OCI-LY7 (cell line): ENCODE measurements around the gene LRRC72. TPM values are rescaled to one million over a fixed set of nuclear protein-coding genes. Genes with fewer than 3 reads are reported as not detected.

Source experiments
- BruUV-seq: library from RNA; stranded (reverse); fragments of 400-500 nt; replicated peaks from 2 replicates; lab custom pipeline; 2021; lab: Mats Ljungman, UMichigan
- CTCF ChIA-PET: fragments of 300-600 bp; sonication (Branson Sonifier 250); formaldehyde crosslinking; loops from one replicate; lab custom pipeline; 2022; ENCODE audit warnings: antibody characterized with exemption; ENCODE audit not compliant: unreplicated experiment; lab: Charles Lee
- POLR2A ChIA-PET: fragments of 300-600 bp; sonication (Branson Sonifier 250); formaldehyde crosslinking; loops from one replicate; lab custom pipeline; 2022; ENCODE audit warnings: antibody characterized with exemption; lab: Charles Lee
- DNase-seq: peaks from one replicate; pipeline ENCODE4 v3.0.0-alpha.2; 2015; ENCODE audit warnings: low spot score
- H2AFZ ChIP-seq: fragments of 200-600 bp; sonication (generic), shearing (Covaris generic); 2 replicates; pipeline ENCODE4 v1.6.1; 2014; ENCODE audit warnings: mild to moderate bottlenecking, antibody characterized with exemption, low read length, moderate library complexity
- H3K27ac ChIP-seq: fragments of 200-600 bp; sonication (generic); 2 replicates; pipeline ENCODE4 v1.5.1; 2014; ENCODE audit warnings: mixed run types, low read depth, mild to moderate bottlenecking, moderate library complexity, low read length, inconsistent platforms; ENCODE audit not compliant: poor library complexity, severe bottlenecking
- H3K36me3 ChIP-seq: fragments of 200-600 bp; sonication (generic); 2 replicates; pipeline ENCODE4 v1.6.1; 2014; ENCODE audit warnings: mild to moderate bottlenecking, antibody characterized with exemption, low read length, moderate library complexity, mixed read lengths; ENCODE audit not compliant: insufficient read depth
- H3K4me1 ChIP-seq: fragments of 200-600 bp; sonication (generic); 2 replicates; pipeline ENCODE4 v1.5.1; 2014; ENCODE audit warnings: mild to moderate bottlenecking, low read length; ENCODE audit not compliant: insufficient read depth, poor library complexity, severe bottlenecking
- H3K4me2 ChIP-seq: fragments of 200-600 bp; sonication (generic); 2 replicates; pipeline ENCODE4 v1.6.1; 2014; ENCODE audit warnings: mild to moderate bottlenecking, low read length
- H3K4me3 ChIP-seq: fragments of 200-600 bp; sonication (generic); 2 replicates; pipeline ENCODE4 v1.5.1; 2014; ENCODE audit warnings: mild to moderate bottlenecking, low read depth, low read length; ENCODE audit not compliant: poor library complexity, severe bottlenecking
- H3K79me2 ChIP-seq: fragments of 200-600 bp; sonication (generic); 2 replicates; pipeline ENCODE4 v1.6.1; 2016; ENCODE audit warnings: low read depth, mild to moderate bottlenecking, low read length, moderate library complexity, mixed read lengths; ENCODE audit not compliant: insufficient read depth
- H3K9me2 ChIP-seq: fragments of 200-600 bp; sonication (generic); 2 replicates; pipeline ENCODE4 v1.6.1; 2016; ENCODE audit warnings: mild to moderate bottlenecking, low read length, mixed read lengths; ENCODE audit not compliant: insufficient read depth
- H3K9me3 ChIP-seq: fragments of 200-600 bp; sonication (generic); 2 replicates; pipeline ENCODE4 v1.6.1; 2014; ENCODE audit warnings: mild to moderate bottlenecking, mixed run types, low read length, mixed read lengths
- H4K20me1 ChIP-seq: fragments of 200-600 bp; sonication (generic); 2 replicates; pipeline ENCODE4 v1.6.1; 2014; ENCODE audit warnings: mild to moderate bottlenecking, antibody characterized with exemption, low read length, moderate library complexity, mixed read lengths; ENCODE audit not compliant: insufficient read depth
- EZH2phosphoT487 ChIP-seq: fragments of 200-600 bp; sonication (generic); IDR thresholded peaks from 2 replicates; pipeline ENCODE4 v1.6.1; 2018; ENCODE audit warnings: low read depth, borderline replicate concordance, mild to moderate bottlenecking, mixed run types, antibody characterized with exemption, low read length, moderate library complexity, mixed read lengths
- intact Hi-C: fragments of 100-400 bp; cut with micrococcal nuclease; formaldehyde crosslinking; loops from one replicate; pipeline ENCODE4 v1.10.0; 2022; ENCODE audit not compliant: unreplicated experiment
- total RNA-seq, 2 experiments: library from RNA; depleted of rRNA in 1 of 2; stranded (reverse); fragments of >200 nt in 1 of 2; shearing (Covaris generic) in 1 of 2; gene quantifications; 2 replicates each; pipeline ENCODE4 v1.2.3, GENCODE V29; 2014 to 2022
- TF ChIP-seq, protein P1 (sequence below): fragments of 200-600 bp; sonication (generic); conservative IDR thresholded peaks from 2 replicates; pipeline ENCODE4 v1.5.1; 2014; ENCODE audit warnings: mild to moderate bottlenecking, antibody characterized with exemption, low read length, moderate library complexity, mixed read lengths

LRRC72 gene
- total RNA-seq, 2 experiments from 2014 or later, result not detected

- ChIA-PET POLR2A (interaction anchor here (1.8 kb wide), 2 partner anchors 10 to 11 kb away, joined by 4 to 9 read pairs; no protein-coding TSS in a partner anchor), CTCF (no interaction called here)
- Histone ChIP-seq H3K36me3 (no peaks in the 10 kb centered on the region), H4K20me1 (0 out of 2 replicates have a peak, but pooled peaks cover 3% of the 10 kb centered on the region), H3K4me2 (no peak overlapping the region), H3K4me3 (no peak overlapping the region), H3K4me1 (no peaks in the 10 kb centered on the region), H3K27ac (no peak overlapping the region), H3K79me2 (no peaks in the 10 kb centered on the region), H3K9me2 (no peaks in the 10 kb centered on the region), H2AFZ (no peak overlapping the region), H3K9me3 (no peaks in the 10 kb centered on the region)
- no peak for DNase-seq
- BruUV-seq, result no TSS peak
- TF ChIP-seq, protein P1, sequence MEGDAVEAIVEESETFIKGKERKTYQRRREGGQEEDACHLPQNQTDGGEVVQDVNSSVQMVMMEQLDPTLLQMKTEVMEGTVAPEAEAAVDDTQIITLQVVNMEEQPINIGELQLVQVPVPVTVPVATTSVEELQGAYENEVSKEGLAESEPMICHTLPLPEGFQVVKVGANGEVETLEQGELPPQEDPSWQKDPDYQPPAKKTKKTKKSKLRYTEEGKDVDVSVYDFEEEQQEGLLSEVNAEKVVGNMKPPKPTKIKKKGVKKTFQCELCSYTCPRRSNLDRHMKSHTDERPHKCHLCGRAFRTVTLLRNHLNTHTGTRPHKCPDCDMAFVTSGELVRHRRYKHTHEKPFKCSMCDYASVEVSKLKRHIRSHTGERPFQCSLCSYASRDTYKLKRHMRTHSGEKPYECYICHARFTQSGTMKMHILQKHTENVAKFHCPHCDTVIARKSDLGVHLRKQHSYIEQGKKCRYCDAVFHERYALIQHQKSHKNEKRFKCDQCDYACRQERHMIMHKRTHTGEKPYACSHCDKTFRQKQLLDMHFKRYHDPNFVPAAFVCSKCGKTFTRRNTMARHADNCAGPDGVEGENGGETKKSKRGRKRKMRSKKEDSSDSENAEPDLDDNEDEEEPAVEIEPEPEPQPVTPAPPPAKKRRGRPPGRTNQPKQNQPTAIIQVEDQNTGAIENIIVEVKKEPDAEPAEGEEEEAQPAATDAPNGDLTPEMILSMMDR, result no peak
- no peak for TF ChIP-seq EZH2phosphoT487
- intact Hi-C loops, result no loop called here
Measured at GRCh38 chr7:16630654-16631053, 104.0 kb downstream of the LRRC72 start.

Other genes with a start within 250 kb of the LRRC72 start
- gene CRPPA, start 105.3 kb upstream of the LRRC72 start, total RNA-seq (2014; rRNA removed; shearing (Covaris generic)), result not detected in 2 replicates
- not detected in 2 replicates for gene CRPPA, start 105.3 kb upstream of the LRRC72 start, total RNA-seq (2022)
- not detected in 2 replicates for gene SOSTDC1, start 61.1 kb upstream of the LRRC72 start, total RNA-seq (2014; rRNA removed; shearing (Covaris generic))
- not detected in 2 replicates for gene SOSTDC1, start 61.1 kb upstream of the LRRC72 start, total RNA-seq (2022)
- gene ANKMY2, start 118.9 kb downstream of the LRRC72 start, total RNA-seq (2014; rRNA removed; shearing (Covaris generic)), result 10.3 and 11.9 TPM in 2 replicates
- 13.0 and 15.2 TPM in 2 replicates for gene ANKMY2, start 118.9 kb downstream of the LRRC72 start, total RNA-seq (2022)
- gene BZW2, start 119.4 kb downstream of the LRRC72 start, total RNA-seq (2014; rRNA removed; shearing (Covaris generic)), result 66.8 and 84.9 TPM in 2 replicates
- 75.2 and 81.6 TPM in 2 replicates for gene BZW2, start 119.4 kb downstream of the LRRC72 start, total RNA-seq (2022)
- gene TSPAN13, start 226.9 kb downstream of the LRRC72 start, total RNA-seq (2014; rRNA removed; shearing (Covaris generic)), result 4.5 and 5.0 TPM in 2 replicates
- gene TSPAN13, start 226.9 kb downstream of the LRRC72 start, total RNA-seq (2022), result 12.2 and 14.1 TPM in 2 replicates